WTC11 (cell line): ENCODE data around the gene RAB26. TPM values are rescaled to one million over a fixed set of nuclear protein-coding genes. Genes with fewer than 3 reads are reported as not detected.
A peak's percentile ranks its signal among the peaks of the same experiment; 100 is the strongest.

Experiments
- ATAC-seq: fragments of 200-7000 bp; cut with Tn5 transposase; 2 replicates; pipeline ENCODE4 v1.10.0; 2021; ENCODE audit warnings: mild to moderate bottlenecking, moderate library complexity
- CTCF ChIA-PET: fragments of 300-600 bp; sonication (Branson Sonifier 250); formaldehyde crosslinking; loops from one replicate; lab custom pipeline; 2021; ENCODE audit warnings: antibody characterized with exemption; lab: Charles Lee
- POLR2A ChIA-PET: fragments of 350-600 bp; sonication (Branson Sonifier 250); formaldehyde crosslinking; loops from one replicate; lab custom pipeline; 2021; ENCODE audit warnings: antibody characterized with exemption; lab: Charles Lee
- DNase-seq: peaks from one replicate; pipeline ENCODE4 v3.0.0; 2021; ENCODE audit warnings: low spot score
- H3K27ac Mint-ChIP-seq: 2 replicates; pipeline ENCODE4 v1.8.0; 2021; ENCODE audit warnings: mixed read lengths
- H3K27me3 Mint-ChIP-seq: 2 replicates; pipeline ENCODE4 v1.8.0; 2021; ENCODE audit warnings: low read depth, mild to moderate bottlenecking, moderate library complexity, mixed read lengths
- H3K36me3 Mint-ChIP-seq: 2 replicates; pipeline ENCODE4 v1.8.0; 2021; ENCODE audit warnings: mixed read lengths
- H3K4me1 Mint-ChIP-seq: 2 replicates; pipeline ENCODE4 v1.8.0; 2022; ENCODE audit warnings: mixed read lengths
- H3K4me3 Mint-ChIP-seq: 2 replicates; pipeline ENCODE4 v1.8.0; 2021; ENCODE audit warnings: mild to moderate bottlenecking, moderate library complexity, mixed read lengths
- H3K9me3 Mint-ChIP-seq: 2 replicates; pipeline ENCODE4 v1.8.0; 2021; ENCODE audit warnings: mixed read lengths
- ATF2 ChIP-seq: sonication (generic); formaldehyde crosslinking; IDR thresholded peaks from 2 replicates; pipeline ENCODE4 v1.8.1; 2022; ENCODE audit warnings: low read depth, missing genetic modification reagents, borderline replicate concordance
- E2F4 ChIP-seq: sonication (generic); formaldehyde crosslinking; IDR thresholded peaks from 2 replicates; pipeline ENCODE4 v1.8.1; 2022; ENCODE audit warnings: low read depth, mild to moderate bottlenecking, moderate library complexity, missing genetic modification reagents, borderline replicate concordance
- IRF1 ChIP-seq: sonication (generic); formaldehyde crosslinking; IDR thresholded peaks from 2 replicates; pipeline ENCODE4 v1.8.0; 2023; ENCODE audit warnings: missing genetic modification reagents
- MYBL2 ChIP-seq: sonication (generic); formaldehyde crosslinking; IDR thresholded peaks from 2 replicates; pipeline ENCODE4 v1.8.1; 2023; ENCODE audit warnings: mild to moderate bottlenecking, moderate library complexity, missing genetic modification reagents
- NFATC4 ChIP-seq: fragments of 250-450 bp; sonication (Bioruptor Pico); IDR thresholded peaks from 2 replicates; pipeline ENCODE4 v1.9.0; 2021; ENCODE audit warnings: mild to moderate bottlenecking
- NFYB ChIP-seq: sonication (generic); formaldehyde crosslinking; conservative IDR thresholded peaks from 2 replicates; pipeline ENCODE4 v1.8.0; 2022; ENCODE audit warnings: low read depth, missing genetic modification reagents
- NR1H2 ChIP-seq: sonication (generic); formaldehyde crosslinking; IDR thresholded peaks from 2 replicates; pipeline ENCODE4 v1.9.0; 2021; ENCODE audit warnings: mild to moderate bottlenecking, moderate library complexity, missing genetic modification reagents
- PRRX2 ChIP-seq: fragments of 250-450 bp; sonication (Bioruptor Pico); IDR thresholded peaks from 2 replicates; pipeline ENCODE4 v1.8.0; 2021; ENCODE audit warnings: mild to moderate bottlenecking
- RELA ChIP-seq: sonication (generic); formaldehyde crosslinking; IDR thresholded peaks from 2 replicates; pipeline ENCODE4 v1.8.1; 2022; ENCODE audit warnings: missing genetic modification reagents, mild to moderate bottlenecking, borderline replicate concordance
- SMAD4 ChIP-seq: sonication (generic); formaldehyde crosslinking; IDR thresholded peaks from 2 replicates; pipeline ENCODE4 v1.8.0; 2022; ENCODE audit warnings: mild to moderate bottlenecking, missing genetic modification reagents
- TEAD1 ChIP-seq: sonication (generic); formaldehyde crosslinking; IDR thresholded peaks from 2 replicates; pipeline ENCODE4 v1.8.0; 2022; ENCODE audit warnings: mild to moderate bottlenecking, missing genetic modification reagents
- ZBTB21 ChIP-seq: sonication (generic); formaldehyde crosslinking; IDR thresholded peaks from 2 replicates; pipeline ENCODE4 v1.8.1; 2023; ENCODE audit warnings: mild to moderate bottlenecking, missing genetic modification reagents, borderline replicate concordance
- ZNF219 ChIP-seq: sonication (generic); formaldehyde crosslinking; IDR thresholded peaks from 2 replicates; pipeline ENCODE4 v1.8.0; 2023; ENCODE audit warnings: missing genetic modification reagents, mild to moderate bottlenecking, borderline replicate concordance
- ZNF232 ChIP-seq: sonication (generic); formaldehyde crosslinking; IDR thresholded peaks from 2 replicates; pipeline ENCODE4 v1.8.0; 2022; ENCODE audit warnings: mild to moderate bottlenecking, missing genetic modification reagents
- ZNF317 ChIP-seq: sonication (generic); formaldehyde crosslinking; IDR thresholded peaks from 2 replicates; pipeline ENCODE4 v1.8.1; 2023; ENCODE audit warnings: low read depth, mild to moderate bottlenecking, moderate library complexity, missing genetic modification reagents, borderline replicate concordance
- total RNA-seq: library from RNA; stranded (reverse); gene quantifications from 3 replicates; pipeline ENCODE4 v1.2.3, GENCODE V29; 2021
- TF ChIP-seq, protein P1 (sequence below): fragments of 250-450 bp; sonication (Bioruptor Pico); IDR thresholded peaks from 2 replicates; pipeline ENCODE4 v2.1.2; 2022; ENCODE audit warnings: mild to moderate bottlenecking, moderate library complexity
- TF ChIP-seq, protein P2 (sequence below): sonication (generic); formaldehyde crosslinking; IDR thresholded peaks from 2 replicates; pipeline ENCODE4 v1.8.1; 2023; ENCODE audit warnings: mild to moderate bottlenecking, missing genetic modification reagents
- TF ChIP-seq, protein P3 (sequence below): sonication (generic); formaldehyde crosslinking; IDR thresholded peaks from 2 replicates; pipeline ENCODE4 v1.8.1; 2022; ENCODE audit warnings: missing genetic modification reagents, borderline replicate concordance
- TF ChIP-seq, protein P4 (sequence below): sonication (generic); formaldehyde crosslinking; IDR thresholded peaks from 2 replicates; pipeline ENCODE4 v1.8.1; 2023; ENCODE audit warnings: mild to moderate bottlenecking, missing genetic modification reagents

Gene RAB26
- total RNA-seq, 1 experiment from 2014 or later: 7.3 TPM

GRCh38 chr16:2149630-2150417 lies 1.4 kb downstream of the RAB26 start (continued):
- 0 out of 2 replicates have a peak, but pooled peaks have one; percentile 10 for TF ChIP-seq NR1H2 (CRISPR knock-in tag)

DNA sequence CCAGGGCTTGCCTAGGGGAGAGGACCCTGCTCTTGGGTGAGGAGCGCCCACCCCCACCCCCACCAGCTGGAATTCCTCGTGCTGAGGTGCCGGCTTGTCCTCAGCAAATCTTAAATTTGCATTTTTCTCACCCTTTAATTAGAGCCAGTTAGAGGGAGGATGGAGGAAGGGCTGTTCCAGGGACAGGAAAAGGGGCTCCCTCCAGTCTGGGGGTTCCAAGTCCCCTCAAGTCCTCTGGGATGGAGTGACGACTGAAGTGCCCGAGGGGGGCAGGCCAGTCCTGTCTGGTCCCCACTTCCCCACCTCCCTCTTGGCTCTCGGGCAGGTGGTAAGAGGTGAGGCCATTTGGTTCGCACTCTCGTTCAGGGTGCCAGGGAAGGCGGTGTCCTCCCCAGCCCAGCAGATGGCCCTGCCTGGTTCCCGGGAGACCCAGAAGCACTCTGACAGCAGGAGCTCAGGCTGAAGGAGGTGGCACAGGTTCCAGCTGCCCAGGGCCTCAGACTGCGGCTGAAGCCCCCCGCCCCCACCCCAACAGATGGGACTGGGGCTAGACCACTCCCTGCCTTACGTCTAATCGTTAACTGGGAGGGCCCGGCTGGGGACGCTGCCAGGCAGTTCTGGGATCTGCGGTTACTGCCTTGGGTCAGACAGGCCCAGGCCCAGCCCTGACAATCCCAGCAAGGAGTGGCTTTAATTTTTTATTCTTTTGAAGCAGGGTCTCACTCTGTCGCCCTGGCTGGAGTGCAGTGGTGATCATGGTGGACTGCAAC lies 2.2 kb downstream of the RAB26 start:
- ChIA-PET POLR2A (interaction anchor here (0.6 to 1.8 kb wide), 6 partner anchors 8 to 860 kb away, joined by 3 to 7 read pairs (median 4); partner anchors contain the start of gene RPS2), CTCF (interaction anchor here (0.8 to 5.7 kb wide), 6 partner anchors 10 to 147 kb away, joined by 3 to 43 read pairs (median 4); partner anchors contain the start of genes PGP and PKD1)
- H3K4me3 Mint-ChIP-seq: peak overlapping the region; percentile 97
- peak; percentile 65 for DNase-seq
- peaks cover 35% of the 10 kb centered on the region for H3K36me3 Mint-ChIP-seq
- ATAC-seq: peak; percentile 17
- peak overlapping the region; percentile 58 for H3K27ac Mint-ChIP-seq
- H3K4me1 Mint-ChIP-seq: peaks cover 31% of the 10 kb centered on the region
- peaks cover 17% of the 10 kb centered on the region for H3K27me3 Mint-ChIP-seq
- no peaks in the 10 kb centered on the region for H3K9me3 Mint-ChIP-seq
- TF ChIP-seq NFYB (CRISPR knock-in tag) (no peak), ZNF317 (no peak), RELA (CRISPR knock-in tag) (no peak), E2F4 (CRISPR knock-in tag) (no peak), NR1H2 (CRISPR knock-in tag) (no peak), ZNF232 (CRISPR knock-in tag) (no peak; the same call in 1 of the 2 replicates), ATF2 (CRISPR knock-in tag) (no peak), IRF1 (peak; percentile 76; the same call in 1 of the 2 replicates), MYBL2 (0 out of 2 replicates have a peak, but pooled peaks have one; percentile 41), ZNF219 (CRISPR knock-in tag) (0 out of 2 replicates have a peak, but pooled peaks have one; percentile 18), SMAD4 (CRISPR knock-in tag) (no peak), ZBTB21 (no peak), NFATC4 (CRISPR knock-in tag) (peak; percentile 92), PRRX2 (peak; percentile 91), TEAD1 (CRISPR knock-in tag) (peak; percentile 86)
- TF ChIP-seq, protein P1, sequence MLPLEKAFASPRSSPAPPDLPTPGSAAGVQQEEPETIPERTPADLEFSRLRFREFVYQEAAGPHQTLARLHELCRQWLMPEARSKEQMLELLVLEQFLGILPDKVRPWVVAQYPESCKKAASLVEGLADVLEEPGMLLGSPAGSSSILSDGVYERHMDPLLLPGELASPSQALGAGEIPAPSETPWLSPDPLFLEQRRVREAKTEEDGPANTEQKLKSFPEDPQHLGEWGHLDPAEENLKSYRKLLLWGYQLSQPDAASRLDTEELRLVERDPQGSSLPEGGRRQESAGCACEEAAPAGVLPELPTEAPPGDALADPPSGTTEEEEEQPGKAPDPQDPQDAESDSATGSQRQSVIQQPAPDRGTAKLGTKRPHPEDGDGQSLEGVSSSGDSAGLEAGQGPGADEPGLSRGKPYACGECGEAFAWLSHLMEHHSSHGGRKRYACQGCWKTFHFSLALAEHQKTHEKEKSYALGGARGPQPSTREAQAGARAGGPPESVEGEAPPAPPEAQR (CRISPR knock-in tag): no peak
- TF ChIP-seq, protein P2, sequence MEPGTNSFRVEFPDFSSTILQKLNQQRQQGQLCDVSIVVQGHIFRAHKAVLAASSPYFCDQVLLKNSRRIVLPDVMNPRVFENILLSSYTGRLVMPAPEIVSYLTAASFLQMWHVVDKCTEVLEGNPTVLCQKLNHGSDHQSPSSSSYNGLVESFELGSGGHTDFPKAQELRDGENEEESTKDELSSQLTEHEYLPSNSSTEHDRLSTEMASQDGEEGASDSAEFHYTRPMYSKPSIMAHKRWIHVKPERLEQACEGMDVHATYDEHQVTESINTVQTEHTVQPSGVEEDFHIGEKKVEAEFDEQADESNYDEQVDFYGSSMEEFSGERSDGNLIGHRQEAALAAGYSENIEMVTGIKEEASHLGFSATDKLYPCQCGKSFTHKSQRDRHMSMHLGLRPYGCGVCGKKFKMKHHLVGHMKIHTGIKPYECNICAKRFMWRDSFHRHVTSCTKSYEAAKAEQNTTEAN (CRISPR knock-in tag): 0 out of 2 replicates have a peak, but pooled peaks have one; percentile 35
- TF ChIP-seq, protein P3, sequence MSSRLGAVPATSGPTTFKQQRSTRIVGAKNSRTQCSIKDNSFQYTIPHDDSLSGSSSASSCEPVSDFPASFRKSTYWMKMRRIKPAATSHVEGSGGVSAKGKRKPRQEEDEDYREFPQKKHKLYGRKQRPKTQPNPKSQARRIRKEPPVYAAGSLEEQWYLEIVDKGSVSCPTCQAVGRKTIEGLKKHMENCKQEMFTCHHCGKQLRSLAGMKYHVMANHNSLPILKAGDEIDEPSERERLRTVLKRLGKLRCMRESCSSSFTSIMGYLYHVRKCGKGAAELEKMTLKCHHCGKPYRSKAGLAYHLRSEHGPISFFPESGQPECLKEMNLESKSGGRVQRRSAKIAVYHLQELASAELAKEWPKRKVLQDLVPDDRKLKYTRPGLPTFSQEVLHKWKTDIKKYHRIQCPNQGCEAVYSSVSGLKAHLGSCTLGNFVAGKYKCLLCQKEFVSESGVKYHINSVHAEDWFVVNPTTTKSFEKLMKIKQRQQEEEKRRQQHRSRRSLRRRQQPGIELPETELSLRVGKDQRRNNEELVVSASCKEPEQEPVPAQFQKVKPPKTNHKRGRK (CRISPR knock-in tag): no peak
- TF ChIP-seq, protein P4, sequence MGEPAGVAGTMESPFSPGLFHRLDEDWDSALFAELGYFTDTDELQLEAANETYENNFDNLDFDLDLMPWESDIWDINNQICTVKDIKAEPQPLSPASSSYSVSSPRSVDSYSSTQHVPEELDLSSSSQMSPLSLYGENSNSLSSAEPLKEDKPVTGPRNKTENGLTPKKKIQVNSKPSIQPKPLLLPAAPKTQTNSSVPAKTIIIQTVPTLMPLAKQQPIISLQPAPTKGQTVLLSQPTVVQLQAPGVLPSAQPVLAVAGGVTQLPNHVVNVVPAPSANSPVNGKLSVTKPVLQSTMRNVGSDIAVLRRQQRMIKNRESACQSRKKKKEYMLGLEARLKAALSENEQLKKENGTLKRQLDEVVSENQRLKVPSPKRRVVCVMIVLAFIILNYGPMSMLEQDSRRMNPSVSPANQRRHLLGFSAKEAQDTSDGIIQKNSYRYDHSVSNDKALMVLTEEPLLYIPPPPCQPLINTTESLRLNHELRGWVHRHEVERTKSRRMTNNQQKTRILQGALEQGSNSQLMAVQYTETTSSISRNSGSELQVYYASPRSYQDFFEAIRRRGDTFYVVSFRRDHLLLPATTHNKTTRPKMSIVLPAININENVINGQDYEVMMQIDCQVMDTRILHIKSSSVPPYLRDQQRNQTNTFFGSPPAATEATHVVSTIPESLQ (CRISPR knock-in tag): no peak
